Ishikawa (cell line): Measurements from ENCODE around the gene SLC39A13.

Experiments used
- CEBPB ChIP-seq: IDR thresholded peaks from 2 replicates; pipeline ENCODE4 v1.6.1; 2012
- CREB1 ChIP-seq: IDR thresholded peaks from 2 replicates; pipeline ENCODE4 v1.6.1; 2012; ENCODE audit warnings: low read depth
- EGR1 ChIP-seq: IDR thresholded peaks from 2 replicates; pipeline ENCODE4 v1.6.1; 2012
- EP300 ChIP-seq: IDR thresholded peaks from 2 replicates; pipeline ENCODE4 v1.6.1; 2012; ENCODE audit warnings: borderline replicate concordance
- FOXM1 ChIP-seq: IDR thresholded peaks from 2 replicates; pipeline ENCODE4 v1.6.1; 2012; ENCODE audit warnings: low read depth, borderline replicate concordance
- MAX ChIP-seq: IDR thresholded peaks from 2 replicates; pipeline ENCODE4 v1.6.1; 2012
- NFIC ChIP-seq: IDR thresholded peaks from 2 replicates; pipeline ENCODE4 v1.6.1; 2012
- RAD21 ChIP-seq: IDR thresholded peaks from 2 replicates; pipeline ENCODE4 v1.6.1; 2012; ENCODE audit warnings: low read depth
- REST ChIP-seq: IDR thresholded peaks from 2 replicates; pipeline ENCODE4 v1.6.1; 2012; ENCODE audit warnings: low read depth, mild to moderate bottlenecking
- TAF1 ChIP-seq: IDR thresholded peaks from 2 replicates; pipeline ENCODE4 v1.6.1; 2012; ENCODE audit warnings: low read depth, mild to moderate bottlenecking
- TCF12 ChIP-seq: IDR thresholded peaks from 2 replicates; pipeline ENCODE4 v1.6.1; 2012; ENCODE audit warnings: low read depth
- TEAD4 ChIP-seq: IDR thresholded peaks from 2 replicates; pipeline ENCODE4 v1.6.1; 2012
- YY1 ChIP-seq: IDR thresholded peaks from 2 replicates; pipeline ENCODE4 v1.6.1; 2012; ENCODE audit warnings: low read depth
- ZBTB7A ChIP-seq: IDR thresholded peaks from 2 replicates; pipeline ENCODE4 v1.6.1; 2012; ENCODE audit warnings: low read depth

- TF ChIP-seq MAX (no peak), NFIC (0 out of 2 replicates have a peak, but pooled peaks have one; percentile 17), TCF12 (no peak), EP300 (no peak), YY1 (no peak), RAD21 (peak; percentile 66), TEAD4 (0 out of 2 replicates have a peak, but pooled peaks have one; percentile 9), REST (no peak), FOXM1 (no peak), ZBTB7A (peak; percentile 80; the same call in 1 of the 2 replicates), TAF1 (no peak), CREB1 (no peak), CEBPB (no peak), EGR1 (no peak)
These were observed 34.3 kb upstream of the SLC39A13 start for GRCh38 chr11:47373876-47374719.
